SK-N-MC (cell line): Measurements from ENCODE around the gene ECHS1.

Experiments
- EZH2 ChIP-seq: fragments of 200-600 bp; sonication (generic); IDR thresholded peaks from one replicate; pipeline ENCODE4 v1.6.1; 2017; ENCODE audit warnings: antibody characterized with exemption
- POLR2AphosphoS5 ChIP-seq: IDR thresholded peaks from 2 replicates; pipeline ENCODE4 v1.6.1; 2012; ENCODE audit warnings: mild to moderate bottlenecking, low read depth, low read length, borderline replicate concordance

- TF ChIP-seq EZH2 (no peak), POLR2AphosphoS5 (no peak)
Measured at GRCh38 chr10:133336118-133336576, 37.0 kb downstream of the ECHS1 start.
